GM12878 (cell line): ENCODE results near the gene CRYGN. TPM values are rescaled to one million over a fixed set of nuclear protein-coding genes. Genes with fewer than 3 reads are reported as not detected.

ENCODE experiments used
- ATAC-seq: fragments of 200-7000 bp; cut with Tn5 transposase; 3 replicates; pipeline ENCODE4 v1.9.1; 2020; ENCODE audit warnings: mild to moderate bottlenecking, moderate library complexity
- BruUV-seq: library from RNA; stranded (reverse); fragments of 400-500 nt; replicated peaks from 2 replicates; lab custom pipeline; 2021; lab: Mats Ljungman, UMichigan
- CTCF ChIA-PET: fragments of 300-600 bp; sonication (Branson Sonifier 250); formaldehyde crosslinking; extraction: SDS; loops from one replicate; lab custom pipeline; 2021; ENCODE audit warnings: inconsistent platforms; lab: Yijun Ruan, JAX
- POLR2A ChIA-PET: fragments of 350-600 bp; formaldehyde crosslinking; extraction: SDS; loops from one replicate; lab custom pipeline; 2021; ENCODE audit warnings: inconsistent platforms; lab: Charles Lee
- RAD21 ChIA-PET: fragments of 300-600 bp; sonication (Branson Sonifier 250); formaldehyde crosslinking; loops from one replicate; lab custom pipeline; 2023; ENCODE audit warnings: antibody characterized with exemption; ENCODE audit not compliant: unreplicated experiment; lab: Charles Lee
- SMC1A ChIA-PET: fragments of 300-600 bp; sonication (Branson Sonifier 250); formaldehyde crosslinking; loops from one replicate; lab custom pipeline; 2023; ENCODE audit not compliant: unreplicated experiment, uncharacterized antibody; lab: Charles Lee
- DNase-seq: peaks from one replicate; pipeline ENCODE4 v3.0.0-alpha.2; 2011; ENCODE audit warnings: low read depth, low spot score
- FAIRE-seq: peaks from 3 replicates; lab custom pipeline; 2011; peaks lifted over from hg19 to GRCh38; lab: Jason Lieb, UNC
- H2AFZ ChIP-seq: 2 replicates; pipeline ENCODE4 v1.6.0; 2011; ENCODE audit warnings: low read depth, low read length, control low read depth; ENCODE audit not compliant: control insufficient read depth
- H3K27ac ChIP-seq: 2 replicates; pipeline ENCODE4 v1.5.1; 2011; ENCODE audit warnings: control low read depth; ENCODE audit not compliant: control insufficient read depth, insufficient read depth
- H3K27me3 ChIP-seq, 2 experiments: replicated peaks in 1 of 2; 2 replicates each; pipeline versions ENCODE4 v1.6.0 to v1.6.1; 2011; ENCODE audit warnings: low read length in 1 of 2; ENCODE audit not compliant: control insufficient read depth in 2 of 2, insufficient read depth in 2 of 2
- H3K36me3 ChIP-seq, 2 experiments: 2 replicates each; pipeline ENCODE4 v1.5.1; 2011; ENCODE audit warnings: low read length in 1 of 2; ENCODE audit not compliant: control insufficient read depth in 2 of 2, insufficient read depth in 2 of 2
- H3K4me1 ChIP-seq: 2 replicates; pipeline ENCODE4 v1.6.1; 2011; ENCODE audit warnings: mild to moderate bottlenecking, low read length, moderate library complexity, mixed read lengths; ENCODE audit not compliant: control insufficient read depth, insufficient read depth
- H3K4me2 ChIP-seq: 2 replicates; pipeline ENCODE4 v1.6.0; 2011; ENCODE audit warnings: control low read depth; ENCODE audit not compliant: control insufficient read depth, insufficient read depth
- H3K4me3 ChIP-seq: fragments of 200-600 bp; sonication (generic); 2 replicates; pipeline ENCODE4 v1.5.1; 2016
- H3K79me2 ChIP-seq: 2 replicates; pipeline ENCODE4 v1.6.0; 2011; ENCODE audit warnings: low read length; ENCODE audit not compliant: control insufficient read depth, insufficient read depth
- H3K9ac ChIP-seq: 2 replicates; pipeline ENCODE4 v1.8.0; 2011; ENCODE audit warnings: low read length, control low read depth, mixed read lengths; ENCODE audit not compliant: control insufficient read depth, insufficient read depth
- H3K9me3 ChIP-seq: replicated peaks from 3 replicates; pipeline ENCODE4 v1.5.1; 2011; ENCODE audit warnings: mild to moderate bottlenecking, low read length; ENCODE audit not compliant: control insufficient read depth, insufficient read depth
- H4K20me1 ChIP-seq: 2 replicates; pipeline ENCODE4 v1.6.0; 2011; ENCODE audit not compliant: control insufficient read depth, insufficient read depth
- ATF7 ChIP-seq: fragments of 450-650 bp; IDR thresholded peaks from 2 replicates; pipeline ENCODE4 v1.6.1; 2016; ENCODE audit warnings: low read depth, mild to moderate bottlenecking
- NFYB ChIP-seq: IDR thresholded peaks from 2 replicates; pipeline ENCODE4 v1.6.1; 2011; ENCODE audit warnings: low read depth, mild to moderate bottlenecking, low read length, improper control_type of control experiment, moderate library complexity; ENCODE audit not compliant: insufficient read depth
- PKNOX1 ChIP-seq: fragments of 450-650 bp; IDR thresholded peaks from 2 replicates; pipeline ENCODE4 v1.6.1; 2016; ENCODE audit warnings: mild to moderate bottlenecking
- RFX5 ChIP-seq: IDR thresholded peaks from 2 replicates; pipeline ENCODE4 v1.6.1; 2011; ENCODE audit warnings: low read depth, low read length, improper control_type of control experiment
- SUPT20H ChIP-seq: IDR thresholded peaks from 2 replicates; pipeline ENCODE4 v1.6.1; 2011; ENCODE audit warnings: low read depth, mild to moderate bottlenecking, low read length, moderate library complexity, borderline replicate concordance; ENCODE audit not compliant: control insufficient read depth
- ZBTB4 ChIP-seq: fragments of 450-650 bp; formaldehyde crosslinking; IDR thresholded peaks from 2 replicates; pipeline ENCODE4 v1.4.0; 2022; ENCODE audit warnings: mild to moderate bottlenecking, moderate library complexity
- ZBTB40 ChIP-seq: fragments of 450-650 bp; IDR thresholded peaks from 2 replicates; pipeline ENCODE4 v1.6.1; 2016; ENCODE audit warnings: mild to moderate bottlenecking, moderate library complexity, borderline replicate concordance
- WGBS: methylation state at CpG from one replicate; pipeline ENCODE4 v1.1.6; 2016; ENCODE audit warnings: low lambda C conversion rate; ENCODE audit not compliant: insufficient replicate concordance, insufficient coverage; ENCODE audit errors: missing lambda C conversion rate; 5-methylcytosine and 5-hydroxymethylcytosine counted together
- in situ Hi-C: fragments of 300-500 bp; cut with MboI; formaldehyde crosslinking; loops from 9 replicates; pipeline ENCODE4 v1.14.3; 2018; ENCODE audit warnings: mixed read lengths
- intact Hi-C: fragments of 100-400 bp; cut with micrococcal nuclease; formaldehyde crosslinking; loops from one replicate; pipeline ENCODE4 v1.14.2; 2022; ENCODE audit not compliant: unreplicated experiment
- polyA plus RNA-seq, 11 experiments: library from polyadenylated mRNA; depleted of rRNA in 4 of 11; unstranded in 6 of 11; stranded (reverse) in 5 of 11; fragments of >200 nt; fragmentation: Nextera tagmentation in 4 of 11; fragmentation: Illumina TruSeq in 1 of 11; extraction: Ambion mirVana in 4 of 11; extraction: Trizol in 1 of 11; gene quantifications; 1 replicate in 1 of 11; 2 replicates in 10 of 11; pipeline versions ENCODE4 v1.2.1 to v1.2.3, GENCODE V29; 2011 to 2016; ENCODE audit warnings: inconsistent platforms in 2 of 11, missing spikeins in 2 of 11, low read depth in 1 of 11
- total RNA-seq, 4 experiments: library from RNA; depleted of rRNA in 3 of 4; stranded (reverse); fragments of >200 nt in 3 of 4; fragmentation: Illumina TruSeq in 1 of 4; extraction: Trizol in 1 of 4; gene quantifications; 2 replicates each; pipeline versions ENCODE4 v1.2.1 to v1.2.3, GENCODE V29; 2013 to 2021

The CRYGN gene
- total and polyA plus RNA-seq, 10 of the 15 experiments (the other 5 are each of a cell fraction or from before 2014, with no cell fraction given) = not detected

DNA sequence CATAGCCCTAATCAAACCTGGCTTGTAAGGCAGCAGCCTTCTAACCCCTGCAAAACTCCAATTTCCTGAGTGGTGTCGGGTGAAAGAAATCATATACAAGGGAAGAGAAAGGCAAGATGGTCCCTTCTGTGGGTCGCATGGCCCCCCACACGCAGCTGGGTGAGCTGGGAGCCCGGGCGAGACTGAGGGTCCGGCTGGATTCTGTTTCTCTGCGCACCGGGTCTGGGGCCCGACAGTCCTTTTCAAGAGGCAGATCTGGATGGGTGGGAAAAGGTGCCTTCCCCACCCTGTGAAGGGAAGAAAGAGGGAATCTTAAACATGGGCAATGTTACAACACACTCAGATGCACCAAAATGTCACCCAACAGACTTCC, 48.6 kb downstream of the CRYGN start (continued):
- TF ChIP-seq ZBTB40 = no peak

- H4K20me1 ChIP-seq = no peaks in the 10 kb centered on the region
- ChIA-PET SMC1A (no interaction called here), CTCF (no interaction called here), RAD21 (interaction anchor here (1.1 kb wide), 1 partner anchor 57 kb away, joined by 3 read pairs; no protein-coding TSS in a partner anchor), POLR2A (no interaction called here)
- in situ Hi-C loops (no loop called here), intact Hi-C loops (no loop called here)
- H2AFZ ChIP-seq = no peak overlapping the region
- ATAC-seq (no peak), DNase-seq (no peak), FAIRE-seq (no peak)
- H3K79me2 ChIP-seq = no peaks in the 10 kb centered on the region
- no peak overlapping the region for H3K27ac ChIP-seq
- H3K4me1 ChIP-seq = no peaks in the 10 kb centered on the region
- H3K9me3 ChIP-seq = no peaks in the 10 kb centered on the region
- no peak overlapping the region for H3K4me2 ChIP-seq
- H3K27me3 ChIP-seq = no peaks in the 10 kb centered on the region; a peak in 1 of 4 replicates
- no peak overlapping the region for H3K9ac ChIP-seq
- no peak overlapping the region for H3K4me3 ChIP-seq
- BruUV-seq = no TSS peak
- 43% methylated on average over 25 of the region's 25 CpGs for WGBS
- no peaks in the 10 kb centered on the region for H3K36me3 ChIP-seq
- TF ChIP-seq ZBTB40 (no peak), ATF7 (no peak), RFX5 (no peak), ZBTB4 (no peak), PKNOX1 (no peak), SUPT20H (no peak), NFYB (no peak)
Measured at GRCh38 chr7:151390598-151391357, 49.2 kb downstream of the CRYGN start.
